ENCODE measurements around the gene ABHD2. TPM values are rescaled to one million over a fixed set of nuclear protein-coding genes. Genes with fewer than 3 reads are reported as not detected.

The ABHD2 gene
- polyA plus RNA-seq, 3 donors = 30.8 to 67.1 (median 37.3) TPM

GRCh38 chr15:89068325-89068784 lies 19.9 kb upstream of the ABHD2 start:
- Histone ChIP-seq H3K4me3 (replicated peaks in 1 of 3; ENCODE audit: low read depth in 2 of 3, low read length in 3 of 3) (no peak overlapping the region), H3K9me3 (replicated peaks in 1 of 2; ENCODE audit: control insufficient read depth in 1 of 2, insufficient read depth in 1 of 2, low read length in 2 of 2) (peaks cover 20 to 22% of the 10 kb centered on the region in 2 donors), H3K27ac (ENCODE audit: low read depth in 1 of 2, low read length in 2 of 2) (peak overlapping the region; percentile 46 to 80), H3K36me3 (replicated peaks in 1 of 2; ENCODE audit: control insufficient read depth in 1 of 2, insufficient read depth in 2 of 2, low read length in 2 of 2) (peaks cover 0 to 10% of the 10 kb centered on the region in 2 donors), H3K9ac (ENCODE audit: insufficient read depth, low read length, poor library complexity, severe bottlenecking) (no peak overlapping the region), H3K27me3 (ENCODE audit: control insufficient read depth in 2 of 2, insufficient read depth in 2 of 2, low read length in 2 of 2) (no peaks in the 10 kb centered on the region), H3K79me2 (ENCODE audit: insufficient read depth, low read length) (no peaks in the 10 kb centered on the region), H2AFZ (ENCODE audit: insufficient read depth, low read depth, low read length, poor library complexity, severe bottlenecking) (no peak overlapping the region), H3K4me2 (replicated peaks; ENCODE audit: extremely low read depth, low read length, poor library complexity, severe bottlenecking) (peak overlapping the region; percentile 29), H3K4me1 (ENCODE audit: control insufficient read depth in 1 of 2, insufficient read depth in 2 of 2, low read length in 2 of 2) (peaks cover 44 to 60% of the 10 kb centered on the region in 2 donors), H4K20me1 (ENCODE audit: insufficient read depth, low read length) (no peaks in the 10 kb centered on the region)
- peaks cover 4 to 14% of the 10 kb centered on the region in 2 donors for H3K36me3 Mint-ChIP-seq
- 9% methylated on average over 4 of the region's 5 CpGs for WGBS (ENCODE audit: insufficient coverage)
- H3K9me3 Mint-ChIP-seq = peaks cover 15 to 28% (median 23%) of the 10 kb centered on the region in 7 donors
- no peak for TF ChIP-seq CTCF (IDR thresholded peaks at IDR 0.05)
- H3K4me3 Mint-ChIP-seq = peak overlapping the region in 1 of 2 donors; percentile 15
- intact Hi-C loops (cut with micrococcal nuclease) = no loop called here
- peak; percentile 72 to 82 (median 73) for DNase-seq
- H3K27me3 Mint-ChIP-seq (ENCODE audit: low read depth in 3 of 3) = peaks cover 0 to 2% (median 0%) of the 10 kb centered on the region in 3 donors
- peak overlapping the region; percentile 88 to 95 (median 93) for H3K27ac Mint-ChIP-seq
- peaks cover 43% of the 10 kb centered on the region for H3K4me1 Mint-ChIP-seq

GRCh38 chr15:89070197-89071124 lies 17.8 kb upstream of the ABHD2 start:
- Mint-ChIP-seq H3K4me1 (peaks cover 55% of the 10 kb centered on the region), H3K27ac (peak overlapping the region; percentile 82 to 95 (median 90)), H3K4me3 (no peak overlapping the region), H3K36me3 (peaks cover 6 to 14% of the 10 kb centered on the region in 2 donors), H3K9me3 (peaks cover 16 to 28% (median 23%) of the 10 kb centered on the region in 7 donors), H3K27me3 (ENCODE audit: low read depth in 3 of 3) (peaks cover 0 to 2% (median 1%) of the 10 kb centered on the region in 3 donors)
- no CpG with 5 or more reads among the region's 7 CpGs for WGBS (ENCODE audit: insufficient coverage)
- DNase-seq = peak; percentile 71 to 94 (median 80)
- peaks cover 0 to 10% of the 10 kb centered on the region in 2 donors for H3K36me3 ChIP-seq (replicated peaks in 1 of 2; ENCODE audit: control insufficient read depth in 1 of 2, insufficient read depth in 2 of 2, low read length in 2 of 2)
- H3K4me2 ChIP-seq (replicated peaks; ENCODE audit: extremely low read depth, low read length, poor library complexity, severe bottlenecking) = peak overlapping the region; percentile 1
- no peak overlapping the region for H3K9ac ChIP-seq (ENCODE audit: insufficient read depth, low read length, poor library complexity, severe bottlenecking)
- peak overlapping the region; percentile 43 to 47 for H3K27ac ChIP-seq (ENCODE audit: low read depth in 1 of 2, low read length in 2 of 2)
- intact Hi-C loops (cut with micrococcal nuclease) = no loop called here
- no peaks in the 10 kb centered on the region for H4K20me1 ChIP-seq (ENCODE audit: insufficient read depth, low read length)
- H3K4me3 ChIP-seq (replicated peaks in 1 of 3; ENCODE audit: low read depth in 2 of 3, low read length in 3 of 3) = no peak overlapping the region
- H3K4me1 ChIP-seq (ENCODE audit: control insufficient read depth in 1 of 2, insufficient read depth in 2 of 2, low read length in 2 of 2) = peaks cover 54 to 77% of the 10 kb centered on the region in 2 donors
- H2AFZ ChIP-seq (ENCODE audit: insufficient read depth, low read depth, low read length, poor library complexity, severe bottlenecking) = no peak overlapping the region
- H3K79me2 ChIP-seq (ENCODE audit: insufficient read depth, low read length) = no peaks in the 10 kb centered on the region
- no peak for TF ChIP-seq CTCF (IDR thresholded peaks at IDR 0.05)
- no peaks in the 10 kb centered on the region for H3K27me3 ChIP-seq (ENCODE audit: control insufficient read depth in 2 of 2, insufficient read depth in 2 of 2, low read length in 2 of 2)
- peaks cover 20 to 22% of the 10 kb centered on the region in 2 donors for H3K9me3 ChIP-seq (replicated peaks in 1 of 2; ENCODE audit: control insufficient read depth in 1 of 2, insufficient read depth in 1 of 2, low read length in 2 of 2)
